Karpas-422 (cell line): ENCODE results near the gene BIRC7. TPM values are rescaled to one million over a fixed set of nuclear protein-coding genes. Genes with fewer than 3 reads are reported as not detected.
A peak's percentile ranks its signal among the peaks of the same experiment; 100 is the strongest.

ENCODE experiments used
- DNase-seq: peaks from one replicate; pipeline ENCODE4 v3.0.0-alpha.2; 2015
- H2AFZ ChIP-seq: fragments of 200-600 bp; sonication (generic); 2 replicates; pipeline ENCODE4 v1.6.1; 2014; ENCODE audit warnings: antibody characterized with exemption, low read length, mixed read lengths
- H3K27ac ChIP-seq: fragments of 200-600 bp; sonication (generic); 2 replicates; pipeline ENCODE4 v1.5.1; 2014; ENCODE audit warnings: mild to moderate bottlenecking, low read length, moderate library complexity
- H3K27me3 ChIP-seq: fragments of 200-600 bp; sonication (generic); 2 replicates; pipeline ENCODE4 v1.6.1; 2014; ENCODE audit warnings: low read length, mixed read lengths
- H3K36me3 ChIP-seq: fragments of 200-600 bp; sonication (generic); 2 replicates; pipeline ENCODE4 v1.6.1; 2014; ENCODE audit warnings: low read length, mixed read lengths; ENCODE audit not compliant: insufficient read depth
- H3K4me1 ChIP-seq: fragments of 200-600 bp; sonication (generic); 2 replicates; pipeline ENCODE4 v1.6.1; 2014; ENCODE audit warnings: mild to moderate bottlenecking, low read length, mixed read lengths
- H3K4me2 ChIP-seq: fragments of 200-600 bp; sonication (generic); 2 replicates; pipeline ENCODE4 v1.6.1; 2014; ENCODE audit warnings: low read length, low read depth, mild to moderate bottlenecking; ENCODE audit not compliant: poor library complexity, severe bottlenecking
- H3K4me3 ChIP-seq: fragments of 200-600 bp; sonication (generic); 2 replicates; pipeline ENCODE4 v1.5.1; 2014; ENCODE audit warnings: mild to moderate bottlenecking, antibody characterized with exemption, low read length, mixed read lengths
- H3K79me2 ChIP-seq: fragments of 200-600 bp; sonication (generic); 2 replicates; pipeline ENCODE4 v1.6.1; 2014; ENCODE audit warnings: mild to moderate bottlenecking, low read length, mixed read lengths
- H3K9ac ChIP-seq: fragments of 200-600 bp; sonication (generic); 2 replicates; pipeline ENCODE4 v1.6.0; 2014; ENCODE audit warnings: low read length
- H3K9me2 ChIP-seq: fragments of 200-600 bp; sonication (generic), shearing (Covaris generic); replicated peaks from 2 replicates; pipeline ENCODE4 v1.6.0; 2014; ENCODE audit warnings: mild to moderate bottlenecking, low read length, moderate library complexity; ENCODE audit not compliant: insufficient read depth
- H3K9me3 ChIP-seq: fragments of 300-700, 200-600 bp; sonication (generic); 2 replicates; pipeline ENCODE4 v1.6.1; 2014; ENCODE audit warnings: low read length, mixed read lengths
- H4K20me1 ChIP-seq: fragments of 200-600 bp; sonication (generic); 2 replicates; pipeline ENCODE4 v1.6.1; 2014; ENCODE audit warnings: mild to moderate bottlenecking, antibody characterized with exemption, low read length, low read depth; ENCODE audit not compliant: insufficient read depth
- total RNA-seq: library from RNA; depleted of rRNA; stranded (reverse); fragments of >200 nt; shearing (Covaris generic); gene quantifications from 2 replicates; pipeline ENCODE4 v1.2.3, GENCODE V29; 2014; ENCODE audit warnings: low replicate concordance

BIRC7 gene
- total RNA-seq, 1 experiment from 2014 or later: 10.7 TPM

GRCh38 chr20:63252284-63252711, 16.6 kb downstream of the BIRC7 start:
- no peaks in the 10 kb centered on the region for H3K27me3 ChIP-seq
- H3K9me3 ChIP-seq: no peaks in the 10 kb centered on the region
- H4K20me1 ChIP-seq: no peaks in the 10 kb centered on the region
- no peaks in the 10 kb centered on the region for H3K9me2 ChIP-seq
- H3K79me2 ChIP-seq: no peaks in the 10 kb centered on the region
- no peaks in the 10 kb centered on the region for H3K36me3 ChIP-seq
- no peaks in the 10 kb centered on the region for H3K4me1 ChIP-seq
- no peak overlapping the region for H3K27ac ChIP-seq
- H3K4me3 ChIP-seq: no peak overlapping the region
- no peak overlapping the region for H2AFZ ChIP-seq
- no peak overlapping the region for H3K4me2 ChIP-seq
- H3K9ac ChIP-seq: no peak overlapping the region
- no peak for DNase-seq

- no peak overlapping the region for H3K4me3 ChIP-seq
- H3K9me2 ChIP-seq: no peaks in the 10 kb centered on the region
- no peaks in the 10 kb centered on the region for H3K79me2 ChIP-seq
- no peak overlapping the region for H3K9ac ChIP-seq
- H4K20me1 ChIP-seq: no peaks in the 10 kb centered on the region
- no peaks in the 10 kb centered on the region for H3K36me3 ChIP-seq
- no peaks in the 10 kb centered on the region for H3K9me3 ChIP-seq
- H3K4me2 ChIP-seq: no peak overlapping the region
- no peaks in the 10 kb centered on the region for H3K27me3 ChIP-seq
- no peaks in the 10 kb centered on the region for H3K4me1 ChIP-seq
- H3K27ac ChIP-seq: no peak overlapping the region
- no peak overlapping the region for H2AFZ ChIP-seq
- DNase-seq: no peak
Observed at GRCh38 chr20:63253065-63253437, 17.3 kb downstream of the BIRC7 start.

DNA sequence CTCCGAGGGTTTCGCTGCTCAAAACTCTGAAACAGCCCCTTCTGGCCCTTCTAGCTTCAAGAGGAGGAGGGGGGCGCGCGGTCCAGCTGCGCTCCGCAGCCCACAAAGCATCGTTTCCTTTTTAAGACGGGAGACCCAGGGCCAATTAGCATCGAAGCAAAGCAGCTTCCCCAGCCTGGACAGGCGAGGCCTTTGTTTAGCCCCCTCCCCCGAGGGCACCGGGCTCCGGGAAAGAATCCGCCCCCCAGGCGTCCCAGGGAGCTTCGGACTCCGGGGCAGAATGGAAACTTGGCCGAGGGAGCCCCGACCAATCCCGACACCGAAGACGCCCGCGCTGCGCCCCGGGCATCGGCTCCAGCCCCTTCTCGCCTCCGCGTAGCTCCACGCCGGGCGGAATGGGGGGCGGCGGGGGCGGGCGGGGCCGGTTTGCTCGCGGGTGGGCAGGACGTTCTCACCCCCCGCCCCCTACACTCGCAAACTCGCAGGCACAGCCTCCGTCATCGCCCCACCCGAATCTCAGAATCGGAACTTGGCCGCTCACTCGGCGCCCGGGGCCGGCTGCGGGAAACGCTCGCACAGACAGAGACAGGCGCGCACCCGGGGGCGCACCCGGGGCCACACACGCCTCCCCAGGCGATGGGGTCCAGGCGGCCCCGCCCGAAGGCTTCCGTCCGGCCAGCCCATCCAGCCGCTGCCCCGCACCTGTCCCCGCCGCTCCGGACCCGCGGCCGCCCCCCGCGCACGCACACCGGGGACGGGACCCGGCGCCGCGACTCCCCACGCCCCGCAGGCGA, 17.9 kb downstream of the BIRC7 start:
- H3K4me1 ChIP-seq: no peaks in the 10 kb centered on the region

DNA sequence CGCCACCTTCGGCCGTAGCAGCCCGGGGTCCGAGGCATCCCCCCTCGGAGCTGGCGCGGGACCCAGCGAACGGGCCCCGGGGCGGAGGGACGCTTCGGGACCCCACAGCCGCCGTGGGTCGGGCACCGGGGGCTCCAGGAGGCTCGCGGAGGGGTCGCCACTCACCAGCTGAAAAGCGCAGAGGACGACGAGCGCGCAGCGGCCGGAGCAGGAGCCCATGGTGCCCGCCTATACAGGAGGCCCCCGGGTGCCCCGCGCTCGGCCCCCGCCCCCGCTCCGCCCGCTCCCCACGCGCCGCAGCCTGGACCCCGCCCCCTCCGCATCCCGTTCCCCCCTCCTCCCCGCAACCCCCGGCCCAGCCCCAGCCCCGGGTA, 18.5 kb downstream of the BIRC7 start, which contains the start of gene NKAIN4:
Gene NKAIN4 (minus strand): TSS at position 232 of the 374 bp plus-strand sequence. CDS start 13 bp downstream, at position 219.
- no peaks in the 10 kb centered on the region for H3K27me3 ChIP-seq
- no peaks in the 10 kb centered on the region for H3K4me1 ChIP-seq
- H3K79me2 ChIP-seq: no peaks in the 10 kb centered on the region
- H3K4me2 ChIP-seq: no peak within 1 kb of the TSS
- no peak within 1 kb of the TSS for H3K27ac ChIP-seq
- H3K4me3 ChIP-seq: no peak within 1 kb of the TSS
- H4K20me1 ChIP-seq: no peaks in the 10 kb centered on the region
- H3K9me2 ChIP-seq: no peaks in the 10 kb centered on the region
- H3K9me3 ChIP-seq: no peaks in the 10 kb centered on the region
- H3K36me3 ChIP-seq: no peaks in the 10 kb centered on the region
- no peak for DNase-seq
- H2AFZ ChIP-seq: no peak within 1 kb of the TSS
- H3K9ac ChIP-seq: no peak within 1 kb of the TSS

More for the DNA sequence above, 17.9 kb downstream of the BIRC7 start:
- Histone ChIP-seq H3K79me2 (no peaks in the 10 kb centered on the region), H3K36me3 (no peaks in the 10 kb centered on the region), H3K9ac (no peak overlapping the region), H3K4me3 (no peak overlapping the region), H4K20me1 (no peaks in the 10 kb centered on the region), H3K27me3 (no peaks in the 10 kb centered on the region), H3K4me2 (no peak overlapping the region), H3K27ac (no peak overlapping the region), H2AFZ (no peak overlapping the region), H3K9me3 (no peaks in the 10 kb centered on the region), H3K9me2 (no peaks in the 10 kb centered on the region)
- DNase-seq: no peak

DNA sequence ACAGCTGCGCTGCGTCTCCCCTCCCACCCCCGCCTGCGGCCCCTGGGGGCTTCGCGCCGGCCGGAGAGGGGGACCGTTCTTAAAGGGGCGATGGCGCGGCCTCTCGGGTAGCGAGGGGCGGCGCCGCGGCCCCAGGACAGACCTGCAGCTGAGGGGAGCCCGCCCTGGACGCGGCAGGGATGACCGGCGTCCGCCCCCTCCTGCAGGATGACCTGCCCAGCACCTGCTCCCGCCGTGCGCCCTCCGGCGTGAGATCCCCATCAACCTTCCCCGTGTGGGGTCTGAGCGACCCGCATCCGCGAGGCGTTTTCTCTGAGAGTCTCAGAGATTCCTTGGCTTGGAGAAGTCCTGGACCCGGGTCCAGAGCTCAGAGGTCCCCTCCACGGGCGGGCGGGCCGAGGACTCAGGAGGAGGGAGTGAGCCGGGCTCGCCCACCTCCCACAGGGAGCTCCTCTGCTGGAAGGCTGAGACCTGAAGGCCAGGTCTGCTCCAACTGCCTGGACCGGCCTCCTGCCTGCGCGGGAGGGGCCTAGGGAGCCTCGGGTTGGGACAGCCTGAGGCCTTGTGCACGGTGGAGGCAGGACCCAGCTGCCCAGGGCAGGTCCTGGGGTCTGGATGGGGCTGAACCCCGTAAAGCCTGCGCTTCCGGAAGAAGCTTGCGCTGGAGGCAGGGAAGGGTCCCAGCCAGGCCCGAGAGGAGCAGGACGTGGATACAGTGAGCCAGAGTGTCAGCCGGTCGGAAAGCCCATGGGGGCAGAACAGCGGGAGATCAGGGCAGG, 19.1 kb downstream of the BIRC7 start:
- no peaks in the 10 kb centered on the region for H3K9me3 ChIP-seq
- no peaks in the 10 kb centered on the region for H3K27me3 ChIP-seq
- H3K9ac ChIP-seq: no peak overlapping the region

DNA sequence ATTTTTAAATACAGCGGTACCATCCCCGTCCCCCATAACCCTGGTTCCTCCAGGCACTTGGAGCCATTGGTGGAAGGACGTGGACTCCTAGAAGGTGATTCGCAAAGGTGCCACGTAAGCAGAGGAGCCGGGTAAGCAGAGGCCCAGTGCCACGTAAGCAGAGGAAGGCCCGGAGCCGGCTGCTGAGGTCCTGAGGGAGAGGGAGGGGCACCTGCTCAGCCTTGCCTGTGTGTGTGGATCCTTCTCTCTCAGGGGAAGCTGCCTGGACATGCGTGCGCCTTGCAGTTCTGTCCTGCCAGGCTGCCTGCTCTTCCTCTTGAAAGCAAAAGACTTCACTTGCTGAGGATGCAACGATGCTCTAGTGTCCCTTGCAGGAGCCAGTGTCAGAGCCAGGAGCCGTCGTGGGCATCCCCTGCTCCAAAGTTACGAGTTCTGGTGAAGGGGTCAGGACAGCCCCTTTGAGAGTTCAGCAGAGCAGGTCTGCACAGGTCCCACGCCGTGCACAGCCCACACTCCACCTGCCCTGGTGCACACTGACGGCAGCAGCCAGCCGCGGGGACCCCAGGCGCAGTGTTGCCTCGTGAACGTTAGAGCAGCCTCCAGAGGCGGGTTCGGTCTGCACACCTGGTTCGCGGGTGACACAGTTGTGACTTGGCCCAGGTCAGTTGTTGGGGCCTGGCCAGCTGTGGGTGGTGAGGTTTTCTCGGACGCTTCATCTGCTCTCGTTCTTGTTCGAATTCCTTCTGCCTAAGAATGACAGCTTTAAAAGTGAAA, 20.4 kb downstream of the BIRC7 start:
- H3K27me3 ChIP-seq: no peaks in the 10 kb centered on the region
- H3K4me1 ChIP-seq: no peaks in the 10 kb centered on the region
- no peak overlapping the region for H2AFZ ChIP-seq
- no peaks in the 10 kb centered on the region for H3K9me2 ChIP-seq
- H3K9me3 ChIP-seq: no peaks in the 10 kb centered on the region
- no peaks in the 10 kb centered on the region for H3K36me3 ChIP-seq
- no peak overlapping the region for H3K4me3 ChIP-seq
- no peak overlapping the region for H3K27ac ChIP-seq
- no peaks in the 10 kb centered on the region for H3K79me2 ChIP-seq
- no peak overlapping the region for H3K9ac ChIP-seq
- no peak overlapping the region for H3K4me2 ChIP-seq
- DNase-seq: peak; percentile 47
- H4K20me1 ChIP-seq: no peaks in the 10 kb centered on the region

More for the DNA sequence above, 19.1 kb downstream of the BIRC7 start:
- no peaks in the 10 kb centered on the region for H3K79me2 ChIP-seq
- no peaks in the 10 kb centered on the region for H3K9me2 ChIP-seq
- no peak overlapping the region for H3K27ac ChIP-seq
- no peak overlapping the region for H3K4me3 ChIP-seq
- no peaks in the 10 kb centered on the region for H4K20me1 ChIP-seq
- no peak overlapping the region for H2AFZ ChIP-seq
- H3K36me3 ChIP-seq: no peaks in the 10 kb centered on the region
- DNase-seq: no peak
- H3K4me1 ChIP-seq: no peaks in the 10 kb centered on the region
- no peak overlapping the region for H3K4me2 ChIP-seq

DNA sequence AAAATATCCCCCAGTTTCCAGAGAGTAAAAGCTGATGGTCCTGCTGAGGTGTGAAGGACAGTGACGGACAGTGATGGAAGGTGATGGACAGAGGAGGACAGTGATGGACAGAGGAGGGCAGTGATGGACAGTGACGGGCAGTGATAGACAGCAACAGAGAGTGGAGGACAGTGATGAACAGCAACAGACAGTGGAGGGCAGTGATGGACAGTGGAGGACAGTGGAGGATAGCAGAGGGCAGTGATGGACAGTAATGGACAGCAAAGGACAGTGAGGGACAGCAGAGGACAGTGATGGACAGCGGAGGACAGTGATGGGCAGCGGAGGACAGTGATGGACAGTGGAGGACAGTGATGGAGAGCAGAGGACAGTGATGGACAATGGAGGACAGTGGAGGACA, 21.2 kb downstream of the BIRC7 start:
- Histone ChIP-seq H3K4me1 (no peaks in the 10 kb centered on the region), H3K27ac (no peak overlapping the region), H4K20me1 (no peaks in the 10 kb centered on the region), H3K9me3 (no peaks in the 10 kb centered on the region), H3K4me3 (no peak overlapping the region), H3K36me3 (no peaks in the 10 kb centered on the region), H3K4me2 (no peak overlapping the region), H3K9me2 (no peaks in the 10 kb centered on the region), H2AFZ (no peak overlapping the region), H3K27me3 (no peaks in the 10 kb centered on the region), H3K79me2 (no peaks in the 10 kb centered on the region), H3K9ac (no peak overlapping the region)
- DNase-seq: no peak

- no peaks in the 10 kb centered on the region for H3K36me3 ChIP-seq
- no peak overlapping the region for H3K4me2 ChIP-seq
- DNase-seq: no peak
- H3K9me3 ChIP-seq: no peaks in the 10 kb centered on the region
- H4K20me1 ChIP-seq: no peaks in the 10 kb centered on the region
- H2AFZ ChIP-seq: no peak overlapping the region
- no peaks in the 10 kb centered on the region for H3K4me1 ChIP-seq
- H3K4me3 ChIP-seq: no peak overlapping the region
- no peaks in the 10 kb centered on the region for H3K27me3 ChIP-seq
- H3K9ac ChIP-seq: no peak overlapping the region
- H3K79me2 ChIP-seq: no peaks in the 10 kb centered on the region
- H3K9me2 ChIP-seq: no peaks in the 10 kb centered on the region
- H3K27ac ChIP-seq: no peak overlapping the region
Observed at GRCh38 chr20:63257629-63258028, 21.9 kb downstream of the BIRC7 start.
